Naive thymus-derived CD4-positive, alpha-beta T cell (primary cell): ENCODE results near the gene GABRB3. TPM values are rescaled to one million over a fixed set of nuclear protein-coding genes. Genes with fewer than 3 reads are reported as not detected.
"Not testable (repeated sequence)": the region's sequence is repeated elsewhere in the genome, so short reads cannot be mapped to it uniquely, and the experiment has no call there.

Source experiments
- ATAC-seq: fragments of 150-1000 bp; cut with Tn5 transposase; 2 replicates; pipeline ENCODE4 v1.10.0; 2021; ENCODE audit warnings: mild to moderate bottlenecking, moderate library complexity
- CTCF ChIA-PET: fragments of 350-600 bp; sonication (Branson Sonifier 250); formaldehyde crosslinking; loops from one replicate; lab custom pipeline; 2021; ENCODE audit warnings: antibody characterized with exemption; lab: Charles Lee
- POLR2A ChIA-PET: fragments of 350-600 bp; sonication (Branson Sonifier 250); formaldehyde crosslinking; loops from one replicate; lab custom pipeline; 2021; ENCODE audit warnings: antibody characterized with exemption, inconsistent platforms; lab: Charles Lee
- DNase-seq, 9 donors: peaks; one replicate each; pipeline versions ENCODE4 v3.0.0 to v3.0.0-alpha.2; 2020 to 2022; ENCODE audit warnings: mixed read lengths in 1 of 9
- H3K27ac ChIP-seq: one replicate; pipeline ENCODE4 v1.7.0; 2013; ENCODE audit warnings: mild to moderate bottlenecking, low read depth, low read length, moderate library complexity
- H3K27me3 ChIP-seq, 2 donors: one replicate each; pipeline ENCODE4 v1.7.0; 2013; ENCODE audit warnings: low read length in 2 of 2, mild to moderate bottlenecking in 2 of 2, moderate library complexity in 2 of 2; ENCODE audit not compliant: control insufficient read depth in 2 of 2, insufficient read depth in 2 of 2
- H3K36me3 ChIP-seq, 3 experiments: 1 replicate in 2 of 3; 2 replicates in 1 of 3; pipeline ENCODE4 v1.7.0; 2013; ENCODE audit warnings: low read length in 3 of 3, mild to moderate bottlenecking in 3 of 3, moderate library complexity in 1 of 3; ENCODE audit not compliant: insufficient read depth in 3 of 3, control insufficient read depth in 2 of 3
- H3K4me1 ChIP-seq, 2 donors: one replicate each; pipeline ENCODE4 v1.7.0; 2013; ENCODE audit warnings: low read length in 2 of 2, mild to moderate bottlenecking in 2 of 2, moderate library complexity in 1 of 2; ENCODE audit not compliant: control insufficient read depth in 2 of 2, insufficient read depth in 2 of 2
- H3K4me3 ChIP-seq: 2 replicates; pipeline ENCODE4 v1.7.0; 2013; ENCODE audit warnings: mild to moderate bottlenecking, low read length
- H3K9me3 ChIP-seq, 3 experiments: 1 replicate in 2 of 3; 2 replicates in 1 of 3; pipeline ENCODE4 v1.7.0; 2013; ENCODE audit warnings: low read length in 3 of 3; ENCODE audit not compliant: control insufficient read depth in 2 of 3
- H3K27ac Mint-ChIP-seq, 9 donors: one replicate each; pipeline ENCODE4 v1.8.0; 2020 to 2022; ENCODE audit warnings: mixed read lengths in 9 of 9, mild to moderate bottlenecking in 8 of 9, moderate library complexity in 5 of 9, inconsistent platforms in 2 of 9
- H3K27me3 Mint-ChIP-seq, 5 donors: one replicate each; pipeline ENCODE4 v1.8.0; 2021 to 2022; ENCODE audit warnings: mixed read lengths in 5 of 5, mild to moderate bottlenecking in 1 of 5
- H3K36me3 Mint-ChIP-seq, 5 donors: one replicate each; pipeline ENCODE4 v1.8.0; 2020 to 2022; ENCODE audit warnings: mixed read lengths in 5 of 5, mild to moderate bottlenecking in 3 of 5, inconsistent platforms in 1 of 5
- H3K4me1 Mint-ChIP-seq, 7 donors: one replicate each; pipeline ENCODE4 v1.8.0; 2020 to 2022; ENCODE audit warnings: mixed read lengths in 7 of 7, mild to moderate bottlenecking in 3 of 7, inconsistent platforms in 1 of 7
- H3K4me3 Mint-ChIP-seq, 10 donors: one replicate each; pipeline ENCODE4 v1.8.0; 2020 to 2022; ENCODE audit warnings: mild to moderate bottlenecking in 10 of 10, mixed read lengths in 10 of 10, moderate library complexity in 6 of 10, inconsistent platforms in 2 of 10
- H3K9me3 Mint-ChIP-seq, 11 donors: one replicate each; pipeline ENCODE4 v1.8.0; 2020 to 2022; ENCODE audit warnings: mixed read lengths in 11 of 11, mild to moderate bottlenecking in 4 of 11, inconsistent platforms in 1 of 11, moderate library complexity in 1 of 11
- intact Hi-C, 2 donors: fragments of 100-400 bp; cut with micrococcal nuclease; formaldehyde crosslinking; loops; one replicate each; pipeline ENCODE4 v1.15.1; 2023
- polyA plus RNA-seq, 2 donors: library from polyadenylated mRNA; unstranded; fragments of 300-500 nt; fragmentation: Illumina TruSeq; gene quantifications; one replicate each; pipeline ENCODE4 v1.2.3, GENCODE V29; 2021
- total RNA-seq, 6 experiments: library from RNA in 5 of 6; stranded (reverse) in 5 of 6; gene quantifications; 1 replicate in 5 of 6; 2 replicates in 1 of 6; pipeline ENCODE4 v1.2.3 and lab custom pipeline; 2021 to 2026

GABRB3 gene
- total and polyA plus RNA-seq, 7 experiments from 2014 or later, result 0.51 TPM; not detected in 6

DNA sequence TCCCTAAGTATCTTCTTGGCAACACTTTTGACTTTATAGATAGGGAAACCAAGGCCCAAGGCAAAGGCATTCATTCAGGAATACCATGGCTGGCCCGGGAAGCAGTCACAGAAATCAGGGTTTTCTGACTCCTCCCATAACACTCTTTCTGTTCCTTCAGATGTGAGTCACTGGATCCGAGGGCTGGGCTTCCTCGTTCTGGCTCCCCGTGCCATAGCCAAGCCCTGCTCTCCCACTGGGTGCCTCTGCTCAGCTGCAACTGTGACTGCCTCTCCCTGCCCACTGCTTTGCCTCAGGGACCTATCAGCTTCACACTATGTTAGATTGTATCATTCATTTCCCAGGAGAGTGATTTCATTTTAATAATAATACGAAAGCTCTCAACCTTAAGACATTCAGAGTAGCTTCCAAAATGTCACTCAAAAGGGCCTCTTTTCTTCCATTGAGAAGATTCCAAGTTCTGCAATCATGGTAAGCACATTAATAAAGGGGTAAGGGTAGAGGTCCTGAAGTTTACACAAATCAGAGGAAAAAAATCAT is 50.2 kb downstream of the GABRB3 start:
- CTCF ChIA-PET, result no interaction called here
- H3K4me3 ChIP-seq, result no peak overlapping the region
- Mint-ChIP-seq H3K27ac (no peak overlapping the region), H3K27me3 (peaks cover 0 to 22% (median 2%) of the 10 kb centered on the region in 5 donors), H3K9me3 (peaks cover under 1 to 33% (median 8%) of the 10 kb centered on the region in 11 donors), H3K4me1 (peaks cover 0 to 2% (median 0%) of the 10 kb centered on the region in 7 donors), H3K4me3 (no peak overlapping the region), H3K36me3 (no peaks in the 10 kb centered on the region)
- peaks cover 0 to 5% of the 10 kb centered on the region in 2 donors for H3K27me3 ChIP-seq
- intact Hi-C loops, result no loop called here
- ATAC-seq, result no peak
- H3K27ac ChIP-seq, result no peak overlapping the region
- H3K4me1 ChIP-seq, result no peaks in the 10 kb centered on the region
- H3K9me3 ChIP-seq, result no peaks in the 10 kb centered on the region
- H3K36me3 ChIP-seq, result no peaks in the 10 kb centered on the region
- no peak for DNase-seq
- POLR2A ChIA-PET, result no interaction called here

DNA sequence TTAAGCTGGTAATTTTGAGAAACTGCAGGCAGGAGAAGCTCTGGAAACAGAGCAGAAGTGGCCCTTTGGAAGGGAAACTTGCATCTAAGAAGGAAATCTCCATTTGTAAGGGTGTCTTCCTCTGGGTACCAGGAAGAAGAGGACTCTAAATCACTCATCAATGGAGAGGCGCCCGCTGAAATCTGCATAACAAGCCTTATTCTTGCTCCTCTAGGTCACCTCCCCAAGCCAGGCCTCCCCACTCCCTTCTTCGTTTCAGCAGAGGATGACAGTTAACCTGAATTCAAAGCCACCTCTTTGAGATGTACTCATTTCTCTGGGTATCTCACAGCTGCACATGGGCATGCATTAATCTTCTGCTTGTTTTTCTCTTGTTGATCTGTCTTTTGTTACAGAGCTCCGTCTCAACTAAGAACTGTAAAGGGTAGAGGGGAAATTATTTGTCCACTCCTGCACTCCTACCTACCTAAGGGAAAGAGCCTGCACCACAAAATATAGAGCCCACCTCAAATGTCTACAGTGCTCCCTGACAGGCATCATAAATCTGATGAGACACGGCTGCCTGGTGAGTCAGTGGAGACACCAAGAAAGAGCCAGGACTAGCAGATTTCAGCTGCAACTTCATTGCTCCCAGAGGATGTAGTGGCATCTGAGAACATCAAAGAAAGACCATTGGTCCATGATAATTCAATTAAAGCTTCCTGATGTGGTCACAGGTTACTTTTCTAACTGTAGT is 51.5 kb downstream of the GABRB3 start:
- Histone ChIP-seq H3K9me3 (no peaks in the 10 kb centered on the region), H3K4me3 (no peak overlapping the region), H3K27ac (no peak overlapping the region), H3K36me3 (no peaks in the 10 kb centered on the region), H3K27me3 (peaks cover 0 to 5% of the 10 kb centered on the region in 2 donors), H3K4me1 (no peaks in the 10 kb centered on the region)
- Mint-ChIP-seq H3K27me3 (peaks cover 0 to 20% (median 0%) of the 10 kb centered on the region in 5 donors), H3K36me3 (no peaks in the 10 kb centered on the region), H3K4me3 (no peak overlapping the region), H3K27ac (no peak overlapping the region), H3K9me3 (peaks cover 2 to 38% (median 10%) of the 10 kb centered on the region in 11 donors), H3K4me1 (peaks cover 0 to 2% (median 0%) of the 10 kb centered on the region in 7 donors)
- no peak for DNase-seq
- POLR2A ChIA-PET, result no interaction called here
- CTCF ChIA-PET, result no interaction called here
- ATAC-seq, result no peak
- intact Hi-C loops, result no loop called here

DNA sequence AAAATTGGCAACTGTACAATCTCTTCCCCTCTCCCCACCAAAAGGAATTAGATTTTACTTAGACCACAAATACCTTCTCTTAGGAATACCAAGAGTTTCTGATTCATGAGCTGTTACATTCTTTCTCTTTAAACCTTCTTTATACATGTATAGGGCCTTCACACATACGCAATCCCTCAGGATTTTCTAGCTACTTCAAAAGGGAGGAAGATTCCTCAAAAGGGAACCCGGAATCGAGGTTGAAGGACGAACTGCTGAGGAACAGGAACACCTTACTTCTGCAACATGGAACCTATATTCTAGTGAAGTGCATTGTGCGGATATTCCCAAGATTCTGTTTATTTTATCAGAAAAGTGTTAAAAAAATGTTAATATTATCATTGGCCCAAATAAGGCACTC is 52.3 kb downstream of the GABRB3 start:
- intact Hi-C loops, result no loop called here
- CTCF ChIA-PET, result no interaction called here
- no peaks in the 10 kb centered on the region for H3K36me3 ChIP-seq
- no peak overlapping the region for H3K4me3 ChIP-seq
- ATAC-seq (no peak), DNase-seq (no peak)
- no peaks in the 10 kb centered on the region for H3K4me1 ChIP-seq
- H3K27me3 ChIP-seq, result peaks cover 0 to 5% of the 10 kb centered on the region in 2 donors
- no peak overlapping the region for H3K4me3 Mint-ChIP-seq
- no peaks in the 10 kb centered on the region for H3K36me3 Mint-ChIP-seq
- H3K27ac ChIP-seq, result no peak overlapping the region
- POLR2A ChIA-PET, result no interaction called here
- peaks cover 0 to 2% (median 0%) of the 10 kb centered on the region in 7 donors for H3K4me1 Mint-ChIP-seq
- peaks cover 0 to 20% (median 0%) of the 10 kb centered on the region in 5 donors for H3K27me3 Mint-ChIP-seq
- peaks cover 2 to 39% (median 12%) of the 10 kb centered on the region in 11 donors for H3K9me3 Mint-ChIP-seq
- no peak overlapping the region for H3K27ac Mint-ChIP-seq
- no peaks in the 10 kb centered on the region for H3K9me3 ChIP-seq

DNA sequence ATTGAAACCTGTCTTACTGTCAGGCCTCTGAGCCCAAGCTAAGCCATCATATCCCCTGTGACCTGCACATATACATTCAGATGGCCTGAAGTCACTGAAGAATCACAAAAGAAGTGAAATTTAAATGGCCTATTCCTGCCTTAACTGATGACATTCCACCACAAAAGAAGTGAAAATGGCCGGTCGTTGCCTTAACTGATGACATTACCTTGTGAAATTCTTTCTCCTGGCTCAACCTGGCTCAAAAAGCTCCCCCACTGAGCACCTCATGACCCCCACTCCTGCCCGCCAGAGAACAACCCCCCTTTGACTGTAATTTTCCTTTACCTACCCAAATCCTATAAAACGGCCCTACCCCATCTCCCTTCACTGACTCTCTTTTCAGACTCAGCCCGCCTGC is 53.0 kb downstream of the GABRB3 start:
- ATAC-seq, intact Hi-C loops, H3K36me3 ChIP-seq, DNase-seq, H3K4me3 ChIP-seq, H3K27me3 ChIP-seq, H3K9me3 ChIP-seq, H3K27ac Mint-ChIP-seq, H3K27ac ChIP-seq, CTCF ChIA-PET, POLR2A ChIA-PET, H3K4me1 ChIP-seq, H3K36me3 Mint-ChIP-seq, H3K4me3 Mint-ChIP-seq, H3K4me1 Mint-ChIP-seq: not testable (repeated sequence)
- H3K9me3 Mint-ChIP-seq, result peaks cover 5 to 38% (median 13%) of the 10 kb centered on the region in 11 donors
- peaks cover 0 to 20% (median 0%) of the 10 kb centered on the region in 5 donors for H3K27me3 Mint-ChIP-seq

DNA sequence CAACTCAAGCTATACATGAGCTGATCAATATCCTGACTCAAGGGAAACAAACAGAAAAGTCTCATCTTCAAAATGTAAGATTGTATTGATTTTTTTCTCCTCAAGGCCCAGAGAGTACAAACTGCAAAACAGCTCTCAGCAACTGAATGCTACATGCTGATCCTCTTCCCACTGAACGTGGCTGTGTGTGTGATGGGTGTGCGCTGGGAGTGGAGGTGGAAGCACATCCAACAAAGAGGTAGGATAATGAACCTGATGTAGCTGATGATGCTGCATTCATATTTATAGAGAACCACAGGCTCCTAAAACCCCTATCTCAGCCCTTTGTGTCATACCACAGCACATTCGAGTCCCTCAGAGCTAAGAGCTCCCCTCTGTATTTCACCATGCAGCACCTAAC is 56.8 kb downstream of the GABRB3 start:
- Mint-ChIP-seq H3K4me3 (no peak overlapping the region), H3K27ac (no peak overlapping the region), H3K27me3 (peaks cover 0 to 32% (median 0%) of the 10 kb centered on the region in 5 donors), H3K9me3 (peaks cover 6 to 52% (median 24%) of the 10 kb centered on the region in 11 donors), H3K4me1 (peaks cover 0 to 2% (median 0%) of the 10 kb centered on the region in 7 donors), H3K36me3 (no peaks in the 10 kb centered on the region)
- DNase-seq (no peak), ATAC-seq (no peak)
- peaks cover 0 to 5% of the 10 kb centered on the region in 2 donors for H3K27me3 ChIP-seq
- POLR2A ChIA-PET, result no interaction called here
- H3K4me3 ChIP-seq, result no peak overlapping the region
- H3K27ac ChIP-seq, result no peak overlapping the region
- no peaks in the 10 kb centered on the region for H3K36me3 ChIP-seq
- no peaks in the 10 kb centered on the region for H3K9me3 ChIP-seq
- CTCF ChIA-PET, result no interaction called here
- H3K4me1 ChIP-seq, result no peaks in the 10 kb centered on the region
- intact Hi-C loops, result no loop called here

DNA sequence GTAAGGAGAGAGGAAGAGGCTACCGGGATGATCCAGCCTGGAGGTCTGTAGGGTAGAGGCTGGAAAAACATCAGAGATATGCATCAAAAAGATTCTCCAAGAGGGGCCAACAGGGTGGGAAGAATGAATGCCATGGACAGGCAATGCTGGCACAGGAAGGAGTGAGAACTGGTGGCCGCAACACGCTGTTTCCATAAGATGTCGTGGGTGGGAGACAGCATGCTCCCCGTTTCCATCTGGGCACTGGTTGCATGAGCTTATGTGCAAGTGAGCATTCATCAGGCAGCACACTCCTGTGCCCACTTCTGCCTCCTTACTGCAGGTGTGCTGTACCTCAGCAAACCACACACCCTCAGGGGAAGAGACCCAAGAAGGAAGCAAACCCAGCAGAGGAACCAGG is 59.4 kb downstream of the GABRB3 start:
- Mint-ChIP-seq H3K9me3 (peaks cover 5 to 52% (median 26%) of the 10 kb centered on the region in 11 donors), H3K4me1 (no peaks in the 10 kb centered on the region)
- DNase-seq, result no peak

More for the DNA sequence above, 59.4 kb downstream of the GABRB3 start:
- H3K4me3 Mint-ChIP-seq, result no peak overlapping the region
- CTCF ChIA-PET, result no interaction called here
- POLR2A ChIA-PET, result no interaction called here
- no peaks in the 10 kb centered on the region for H3K36me3 Mint-ChIP-seq
- Histone ChIP-seq H3K27ac (no peak overlapping the region), H3K9me3 (no peaks in the 10 kb centered on the region), H3K27me3 (no peaks in the 10 kb centered on the region), H3K4me1 (no peaks in the 10 kb centered on the region), H3K36me3 (no peaks in the 10 kb centered on the region), H3K4me3 (no peak overlapping the region)
- intact Hi-C loops, result no loop called here
- H3K27me3 Mint-ChIP-seq, result peaks cover 0 to 17% (median 0%) of the 10 kb centered on the region in 5 donors
- no peak for ATAC-seq
- no peak overlapping the region for H3K27ac Mint-ChIP-seq
